H9 (cell line): ENCODE measurements around the gene PC. TPM values are rescaled to one million over a fixed set of nuclear protein-coding genes. Genes with fewer than 3 reads are reported as not detected.

Source experiments
- DNase-seq: peaks from one replicate; pipeline ENCODE4 v3.0.0-alpha.2; 2017
- H2AFZ ChIP-seq: one replicate; pipeline ENCODE4 v1.6.1; 2013; ENCODE audit warnings: mild to moderate bottlenecking, low read length, control low read depth, moderate library complexity
- H2AK5ac ChIP-seq: 2 replicates; pipeline ENCODE4 v1.6.1; 2013; ENCODE audit warnings: low read length, control low read depth, mixed read lengths; ENCODE audit not compliant: insufficient read length
- H2BK120ac ChIP-seq: one replicate; pipeline ENCODE4 v1.6.1; 2013; ENCODE audit warnings: low read depth, mild to moderate bottlenecking, low read length, control low read depth, inconsistent platforms; ENCODE audit not compliant: poor library complexity, severe bottlenecking
- H2BK12ac ChIP-seq: 2 replicates; pipeline ENCODE4 v1.6.1; 2013; ENCODE audit warnings: low read length, control low read depth, mixed read lengths, low read depth; ENCODE audit not compliant: insufficient read length
- H2BK15ac ChIP-seq: 2 replicates; pipeline ENCODE4 v1.6.1; 2013; ENCODE audit warnings: low read depth, low read length, control low read depth
- H2BK20ac ChIP-seq: one replicate; pipeline ENCODE4 v1.6.1; 2013; ENCODE audit warnings: low read depth, mild to moderate bottlenecking, low read length, control low read depth, inconsistent platforms; ENCODE audit not compliant: poor library complexity, severe bottlenecking
- H2BK5ac ChIP-seq: 2 replicates; pipeline ENCODE4 v1.6.1; 2013; ENCODE audit warnings: low read length, control low read depth, mixed read lengths; ENCODE audit not compliant: insufficient read length
- H3K14ac ChIP-seq: 2 replicates; pipeline ENCODE4 v1.6.1; 2013; ENCODE audit warnings: low read length, control low read depth; ENCODE audit not compliant: insufficient read depth
- H3K18ac ChIP-seq: 2 replicates; pipeline ENCODE4 v1.6.1; 2013; ENCODE audit warnings: low read depth, mild to moderate bottlenecking, mixed read lengths, low read length, control low read depth; ENCODE audit not compliant: insufficient read length
- H3K23ac ChIP-seq: 2 replicates; pipeline ENCODE4 v1.6.1; 2013; ENCODE audit warnings: low read length, control low read depth, mixed read lengths, low read depth; ENCODE audit not compliant: insufficient read length
- H3K23me2 ChIP-seq: 2 replicates; pipeline ENCODE4 v1.6.1; 2013; ENCODE audit warnings: low read depth, mild to moderate bottlenecking, mixed read lengths, low read length, control low read depth; ENCODE audit not compliant: insufficient read length, poor library complexity, severe bottlenecking
- H3K27ac ChIP-seq: 2 replicates; pipeline ENCODE4 v1.5.1; 2013; ENCODE audit warnings: low read length, control low read depth, mixed read lengths, low read depth; ENCODE audit not compliant: insufficient read length
- H3K27me3 ChIP-seq: 2 replicates; pipeline ENCODE4 v1.6.1; 2013; ENCODE audit warnings: low read length, control low read depth, inconsistent platforms; ENCODE audit not compliant: insufficient read depth
- H3K4ac ChIP-seq: 2 replicates; pipeline ENCODE4 v1.6.1; 2013; ENCODE audit warnings: low read depth, mild to moderate bottlenecking, control low read depth, inconsistent platforms, low read length, moderate library complexity
- H3K4me1 ChIP-seq: 2 replicates; pipeline ENCODE4 v1.6.1; 2013; ENCODE audit warnings: low read length, control low read depth, inconsistent platforms; ENCODE audit not compliant: insufficient read depth
- H3K4me2 ChIP-seq: 2 replicates; pipeline ENCODE4 v1.6.1; 2013; ENCODE audit warnings: low read length, control low read depth, mixed read lengths; ENCODE audit not compliant: insufficient read length, insufficient read depth
- H3K56ac ChIP-seq: 2 replicates; pipeline ENCODE4 v1.6.1; 2013; ENCODE audit warnings: low read depth, mild to moderate bottlenecking, mixed read lengths, low read length, control low read depth; ENCODE audit not compliant: insufficient read length
- H3K79me1 ChIP-seq: 2 replicates; pipeline ENCODE4 v1.6.1; 2013; ENCODE audit warnings: low read depth, mild to moderate bottlenecking, moderate library complexity, low read length, control low read depth, inconsistent platforms; ENCODE audit not compliant: insufficient read depth, poor library complexity, severe bottlenecking
- H3K79me2 ChIP-seq: 2 replicates; pipeline ENCODE4 v1.6.1; 2013; ENCODE audit warnings: low read length, control low read depth, inconsistent platforms; ENCODE audit not compliant: insufficient read depth
- H3K9ac ChIP-seq: 2 replicates; pipeline ENCODE4 v1.6.1; 2013; ENCODE audit warnings: low read length, control low read depth, mixed read lengths; ENCODE audit not compliant: insufficient read length; ENCODE audit errors: extremely low read depth
- H3K9me3 ChIP-seq: one replicate; pipeline ENCODE4 v1.6.1; 2013; ENCODE audit warnings: low read depth, low read length, inconsistent platforms; ENCODE audit not compliant: control insufficient read depth
- H3T11ph ChIP-seq: one replicate; pipeline ENCODE4 v1.6.1; 2013; ENCODE audit warnings: mild to moderate bottlenecking, low read length, control low read depth, inconsistent platforms
- H4K20me1 ChIP-seq: one replicate; pipeline ENCODE4 v1.6.1; 2013; ENCODE audit not compliant: control insufficient read depth, insufficient read length, insufficient read depth
- H4K5ac ChIP-seq: 2 replicates; pipeline ENCODE4 v1.6.1; 2013; ENCODE audit warnings: low read depth, mild to moderate bottlenecking, mixed read lengths, low read length, control low read depth; ENCODE audit not compliant: insufficient read length
- H4K8ac ChIP-seq: replicated peaks from 2 replicates; pipeline ENCODE4 v1.6.1; 2013; ENCODE audit warnings: low read length, control low read depth, mixed read lengths, low read depth; ENCODE audit not compliant: insufficient read length
- H4K91ac ChIP-seq: 2 replicates; pipeline ENCODE4 v1.6.1; 2013; ENCODE audit warnings: low read depth, mild to moderate bottlenecking, moderate library complexity, mixed read lengths, low read length, control low read depth; ENCODE audit not compliant: insufficient read length
- H3K27ac Mint-ChIP-seq, 3 experiments: 2 replicates in 2 of 3; 3 replicates in 1 of 3; pipeline ENCODE4 v1.8.0; 2020 to 2021; ENCODE audit warnings: mixed read lengths in 3 of 3, mild to moderate bottlenecking in 1 of 3, moderate library complexity in 1 of 3
- H3K27me3 Mint-ChIP-seq: 2 replicates; pipeline ENCODE4 v1.8.0; 2021; ENCODE audit warnings: low read depth, mild to moderate bottlenecking, moderate library complexity, mixed read lengths
- H3K36me3 Mint-ChIP-seq, 3 experiments: 2 replicates in 2 of 3; 3 replicates in 1 of 3; pipeline ENCODE4 v1.8.0; 2020 to 2021; ENCODE audit warnings: low read depth in 3 of 3, mixed read lengths in 3 of 3; ENCODE audit not compliant: insufficient read depth in 1 of 3
- H3K4me1 Mint-ChIP-seq, 2 experiments: 2 replicates each; pipeline ENCODE4 v1.8.0; 2020; ENCODE audit warnings: mixed read lengths in 2 of 2
- H3K4me3 Mint-ChIP-seq, 2 experiments: 2 replicates in 1 of 2; 3 replicates in 1 of 2; pipeline ENCODE4 v1.8.0; 2020 to 2021; ENCODE audit warnings: mild to moderate bottlenecking in 2 of 2, mixed read lengths in 2 of 2, moderate library complexity in 1 of 2
- H3K9me3 Mint-ChIP-seq, 2 experiments: 2 replicates in 1 of 2; 3 replicates in 1 of 2; pipeline ENCODE4 v1.8.0; 2020; ENCODE audit warnings: mild to moderate bottlenecking in 2 of 2, mixed read lengths in 2 of 2, moderate library complexity in 1 of 2
- WGBS: extraction: QIAGEN DNeasy Blood & Tissue Kit; methylation state at CpG from one replicate; pipeline ENCODE4 v1.1.7; 2013; ENCODE audit warnings: missing lambda C conversion rate, low lambda C conversion rate, mixed read lengths; ENCODE audit not compliant: insufficient read length; ENCODE audit errors: extremely low coverage; 5-methylcytosine and 5-hydroxymethylcytosine counted together
- long read RNA-seq: library from polyadenylated mRNA; unstranded; transcript quantifications from one replicate; pipeline ENCODE4 v2.0.0, GENCODE V29; 2020
- total RNA-seq: library from RNA; stranded (reverse); gene quantifications from 2 replicates; pipeline ENCODE4 v1.2.1, GENCODE V29; 2021
- TF ChIP-seq, protein P1 (sequence below): fragments of 200-600 bp; sonication (generic); conservative IDR thresholded peaks from 3 replicates; pipeline ENCODE4 v1.8.0; 2021; ENCODE audit warnings: antibody characterized with exemption, mild to moderate bottlenecking

The PC gene, protein sequence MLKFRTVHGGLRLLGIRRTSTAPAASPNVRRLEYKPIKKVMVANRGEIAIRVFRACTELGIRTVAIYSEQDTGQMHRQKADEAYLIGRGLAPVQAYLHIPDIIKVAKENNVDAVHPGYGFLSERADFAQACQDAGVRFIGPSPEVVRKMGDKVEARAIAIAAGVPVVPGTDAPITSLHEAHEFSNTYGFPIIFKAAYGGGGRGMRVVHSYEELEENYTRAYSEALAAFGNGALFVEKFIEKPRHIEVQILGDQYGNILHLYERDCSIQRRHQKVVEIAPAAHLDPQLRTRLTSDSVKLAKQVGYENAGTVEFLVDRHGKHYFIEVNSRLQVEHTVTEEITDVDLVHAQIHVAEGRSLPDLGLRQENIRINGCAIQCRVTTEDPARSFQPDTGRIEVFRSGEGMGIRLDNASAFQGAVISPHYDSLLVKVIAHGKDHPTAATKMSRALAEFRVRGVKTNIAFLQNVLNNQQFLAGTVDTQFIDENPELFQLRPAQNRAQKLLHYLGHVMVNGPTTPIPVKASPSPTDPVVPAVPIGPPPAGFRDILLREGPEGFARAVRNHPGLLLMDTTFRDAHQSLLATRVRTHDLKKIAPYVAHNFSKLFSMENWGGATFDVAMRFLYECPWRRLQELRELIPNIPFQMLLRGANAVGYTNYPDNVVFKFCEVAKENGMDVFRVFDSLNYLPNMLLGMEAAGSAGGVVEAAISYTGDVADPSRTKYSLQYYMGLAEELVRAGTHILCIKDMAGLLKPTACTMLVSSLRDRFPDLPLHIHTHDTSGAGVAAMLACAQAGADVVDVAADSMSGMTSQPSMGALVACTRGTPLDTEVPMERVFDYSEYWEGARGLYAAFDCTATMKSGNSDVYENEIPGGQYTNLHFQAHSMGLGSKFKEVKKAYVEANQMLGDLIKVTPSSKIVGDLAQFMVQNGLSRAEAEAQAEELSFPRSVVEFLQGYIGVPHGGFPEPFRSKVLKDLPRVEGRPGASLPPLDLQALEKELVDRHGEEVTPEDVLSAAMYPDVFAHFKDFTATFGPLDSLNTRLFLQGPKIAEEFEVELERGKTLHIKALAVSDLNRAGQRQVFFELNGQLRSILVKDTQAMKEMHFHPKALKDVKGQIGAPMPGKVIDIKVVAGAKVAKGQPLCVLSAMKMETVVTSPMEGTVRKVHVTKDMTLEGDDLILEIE
- 31.7 and 32.6 TPM in 2 replicates for total RNA-seq
- long read RNA-seq, full-length matches to known transcripts = 47 of 91 reads
- long read RNA-seq, partial matches to known transcripts = 18 of 91 reads
- long read RNA-seq, other reads (novel, unspliced or antisense) = 26 of 91 reads

DNA sequence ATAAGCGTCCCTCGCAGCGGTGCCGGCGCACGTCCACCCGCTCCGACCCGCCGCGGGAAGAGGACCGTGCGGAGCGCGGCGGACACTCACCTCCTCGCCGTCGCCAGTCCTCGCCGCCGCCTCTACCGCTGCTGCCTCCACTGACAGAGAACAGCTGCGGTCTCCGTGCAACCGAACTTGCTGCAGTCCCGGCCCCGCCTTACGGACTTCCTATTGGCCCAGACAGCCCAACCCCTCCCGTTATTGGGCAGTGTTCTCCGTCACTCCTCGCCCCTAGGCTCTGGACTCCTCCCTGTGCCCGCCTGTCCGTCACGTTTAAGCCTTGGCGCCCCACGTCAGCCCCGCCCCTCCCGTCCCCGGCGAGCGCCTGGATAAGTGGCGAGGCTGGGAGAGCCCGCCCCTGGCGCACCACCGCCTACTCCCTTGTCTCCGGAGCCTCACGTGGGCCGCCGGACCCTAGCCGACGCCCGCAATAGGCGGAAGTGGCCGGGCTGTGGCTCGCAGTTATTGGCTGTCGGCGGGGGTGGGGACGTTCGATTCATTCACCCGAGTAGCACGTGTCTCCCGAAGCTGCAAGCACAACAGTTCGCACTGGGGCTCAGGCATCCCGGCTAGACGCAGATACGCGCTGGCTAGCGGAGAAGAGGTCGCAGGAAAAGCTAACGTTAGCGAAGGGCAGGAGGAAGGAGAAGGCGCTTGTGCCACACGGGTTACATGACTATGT lies at the start of gene PC:
Gene PC, minus strand, starts transcription at position 152 of the 724 bp plus-strand sequence. CDS start 86,224 bp downstream, outside the sequence.
- Histone ChIP-seq H2BK20ac (no peak within 1 kb of the TSS), H2BK5ac (no peak within 1 kb of the TSS), H3K27ac (no peak within 1 kb of the TSS), H3K27me3 (no peaks in the 10 kb centered on the region), H2AK5ac (no peak within 1 kb of the TSS), H4K5ac (no peak within 1 kb of the TSS), H3K23ac (no peak within 1 kb of the TSS), H3T11ph (no peak within 1 kb of the TSS), H3K4ac (no peak within 1 kb of the TSS), H3K56ac (no peak within 1 kb of the TSS), H3K9me3 (no peaks in the 10 kb centered on the region), H2AFZ (no peak within 1 kb of the TSS), H2BK120ac (no peak within 1 kb of the TSS), H3K4me1 (no peaks in the 10 kb centered on the region; the same call in 1 of the 2 replicates), H3K9ac (peak within 1 kb of the TSS; percentile 23), H4K8ac (no peak within 1 kb of the TSS), H3K14ac (peak within 1 kb of the TSS; percentile 10), H3K4me2 (peak within 1 kb of the TSS; percentile 63), H3K18ac (peak within 1 kb of the TSS; percentile 5), H2BK12ac (no peak within 1 kb of the TSS), H3K23me2 (no peaks in the 10 kb centered on the region), H3K79me2 (no peaks in the 10 kb centered on the region), H4K20me1 (no peaks in the 10 kb centered on the region), H4K91ac (no peak within 1 kb of the TSS), H3K79me1 (no peaks in the 10 kb centered on the region), H2BK15ac (no peak within 1 kb of the TSS)
- H3K36me3 Mint-ChIP-seq = peaks cover 0 to 11% (median 11%) of the 10 kb centered on the region in 3 experiments; a peak in 4 of 7 replicates
- peak within 1 kb of the TSS; percentile 90 to 98 (median 94) for H3K27ac Mint-ChIP-seq
- H3K9me3 Mint-ChIP-seq = no peaks in the 10 kb centered on the region
- H3K4me1 Mint-ChIP-seq = peaks cover 35 to 38% of the 10 kb centered on the region in 2 experiments
- WGBS = no CpG with 5 or more reads among the region's 74 CpGs
- peaks cover 14% of the 10 kb centered on the region for H3K27me3 Mint-ChIP-seq
- TF ChIP-seq, protein P1, sequence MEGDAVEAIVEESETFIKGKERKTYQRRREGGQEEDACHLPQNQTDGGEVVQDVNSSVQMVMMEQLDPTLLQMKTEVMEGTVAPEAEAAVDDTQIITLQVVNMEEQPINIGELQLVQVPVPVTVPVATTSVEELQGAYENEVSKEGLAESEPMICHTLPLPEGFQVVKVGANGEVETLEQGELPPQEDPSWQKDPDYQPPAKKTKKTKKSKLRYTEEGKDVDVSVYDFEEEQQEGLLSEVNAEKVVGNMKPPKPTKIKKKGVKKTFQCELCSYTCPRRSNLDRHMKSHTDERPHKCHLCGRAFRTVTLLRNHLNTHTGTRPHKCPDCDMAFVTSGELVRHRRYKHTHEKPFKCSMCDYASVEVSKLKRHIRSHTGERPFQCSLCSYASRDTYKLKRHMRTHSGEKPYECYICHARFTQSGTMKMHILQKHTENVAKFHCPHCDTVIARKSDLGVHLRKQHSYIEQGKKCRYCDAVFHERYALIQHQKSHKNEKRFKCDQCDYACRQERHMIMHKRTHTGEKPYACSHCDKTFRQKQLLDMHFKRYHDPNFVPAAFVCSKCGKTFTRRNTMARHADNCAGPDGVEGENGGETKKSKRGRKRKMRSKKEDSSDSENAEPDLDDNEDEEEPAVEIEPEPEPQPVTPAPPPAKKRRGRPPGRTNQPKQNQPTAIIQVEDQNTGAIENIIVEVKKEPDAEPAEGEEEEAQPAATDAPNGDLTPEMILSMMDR = no peak
- peak within 1 kb of the TSS; percentile 79 to 88 for H3K4me3 Mint-ChIP-seq
- peak; percentile 100 for DNase-seq
